GM19455 (cell line): ENCODE measurements around the gene TOX2.

Source experiments
- ATAC-seq: cut with Tn5 transposase; IDR thresholded peaks from one replicate; pipeline ENCODE4 v1.9.1; 2021; ENCODE audit not compliant: unreplicated experiment

Gene TOX2

GRCh38 chr20:44052166-44052565, 137.5 kb downstream of the TOX2 start:
- no peak for ATAC-seq

DNA sequence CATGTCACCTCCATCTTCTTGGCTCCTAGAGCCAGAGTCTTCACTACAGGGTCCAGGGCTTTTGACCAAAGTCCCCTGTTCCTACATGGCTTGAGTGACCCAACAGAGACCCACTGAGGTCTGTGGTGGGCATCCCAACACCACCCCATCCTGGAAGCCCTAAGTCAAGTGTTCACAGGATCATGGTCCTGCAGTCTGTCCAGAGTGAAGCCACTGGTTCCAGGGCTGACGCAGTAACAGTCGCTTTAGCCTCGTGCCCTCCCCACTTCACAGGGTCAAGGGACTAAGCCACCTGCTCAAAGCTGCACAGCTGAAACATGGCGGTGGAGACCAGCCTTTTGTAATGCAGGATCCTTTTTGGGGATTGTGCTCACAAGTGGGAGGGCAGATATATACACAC, 138.4 kb downstream of the TOX2 start:
- no peak for ATAC-seq

DNA sequence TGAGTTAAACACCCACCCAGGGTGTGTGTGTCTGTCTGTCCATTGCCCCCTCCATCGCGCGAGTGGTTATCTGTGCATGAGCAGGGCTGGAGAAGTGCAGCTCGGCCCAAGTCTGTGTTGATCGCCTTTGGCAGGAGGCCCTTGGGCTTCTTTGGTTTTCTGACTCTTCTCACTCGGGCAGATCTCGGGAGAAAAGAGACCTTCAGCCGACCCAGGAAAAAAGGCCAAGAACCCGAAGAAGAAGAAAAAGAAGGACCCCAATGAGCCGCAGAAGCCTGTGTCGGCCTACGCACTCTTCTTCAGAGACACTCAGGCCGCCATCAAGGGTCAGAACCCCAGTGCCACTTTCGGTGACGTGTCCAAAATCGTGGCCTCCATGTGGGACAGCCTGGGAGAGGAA, 139.5 kb downstream of the TOX2 start:
- ATAC-seq: no peak

GRCh38 chr20:44054849-44055248, 140.2 kb downstream of the TOX2 start:
- ATAC-seq: no peak

GRCh38 chr20:44056010-44056698, 141.5 kb downstream of the TOX2 start:
- no peak for ATAC-seq

- no peak for ATAC-seq
These were observed 143.3 kb downstream of the TOX2 start for GRCh38 chr20:44057698-44058675.

DNA sequence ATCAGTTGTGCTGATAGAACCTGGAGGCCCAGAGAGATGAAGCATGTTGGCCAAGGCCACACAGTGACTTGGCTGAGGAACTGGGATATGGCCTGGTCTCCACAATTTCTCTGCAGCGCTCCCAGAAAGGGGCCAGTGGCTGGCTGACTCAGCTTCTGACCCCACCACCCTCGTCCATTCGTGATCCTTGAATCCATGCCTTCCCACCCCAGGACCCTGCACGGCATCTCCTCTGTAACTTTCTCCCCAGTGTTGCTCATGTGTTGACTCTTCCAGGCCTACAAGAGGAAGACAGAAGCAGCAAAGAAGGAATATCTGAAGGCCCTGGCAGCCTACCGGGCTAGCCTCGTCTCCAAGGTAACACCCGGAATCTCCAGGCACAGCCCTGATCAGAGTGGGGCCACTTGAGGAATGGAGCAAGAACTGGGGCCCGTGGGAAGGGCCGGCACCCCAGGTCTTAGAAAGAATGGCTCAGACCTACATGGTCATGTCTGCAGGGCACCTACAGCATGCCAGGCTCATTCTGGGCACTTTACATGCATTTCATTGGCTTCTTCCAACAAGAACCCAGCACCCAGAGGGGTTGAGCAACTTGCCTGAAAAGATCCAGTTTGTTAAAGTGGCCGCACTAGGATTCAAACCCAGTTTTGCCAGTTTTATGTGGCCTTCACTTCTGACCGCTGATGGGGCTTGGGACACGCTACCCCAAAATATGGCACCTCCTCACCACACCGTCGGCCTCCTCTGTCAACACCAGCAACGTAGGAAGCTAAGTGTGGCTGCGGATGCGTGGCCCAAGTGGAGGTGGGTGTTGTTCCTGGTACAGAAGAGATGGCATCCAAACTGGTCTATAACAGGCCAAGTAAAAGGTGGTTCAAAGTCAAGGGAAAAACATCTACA, 150.1 kb downstream of the TOX2 start:
- ATAC-seq: no peak

- no peak for ATAC-seq
These were observed 151.0 kb downstream of the TOX2 start for GRCh38 chr20:44065401-44066340.

GRCh38 chr20:44066645-44067606, 152.3 kb downstream of the TOX2 start:
- ATAC-seq: no peak

GRCh38 chr20:44067650-44068081, 153.0 kb downstream of the TOX2 start:
- no peak for ATAC-seq

DNA sequence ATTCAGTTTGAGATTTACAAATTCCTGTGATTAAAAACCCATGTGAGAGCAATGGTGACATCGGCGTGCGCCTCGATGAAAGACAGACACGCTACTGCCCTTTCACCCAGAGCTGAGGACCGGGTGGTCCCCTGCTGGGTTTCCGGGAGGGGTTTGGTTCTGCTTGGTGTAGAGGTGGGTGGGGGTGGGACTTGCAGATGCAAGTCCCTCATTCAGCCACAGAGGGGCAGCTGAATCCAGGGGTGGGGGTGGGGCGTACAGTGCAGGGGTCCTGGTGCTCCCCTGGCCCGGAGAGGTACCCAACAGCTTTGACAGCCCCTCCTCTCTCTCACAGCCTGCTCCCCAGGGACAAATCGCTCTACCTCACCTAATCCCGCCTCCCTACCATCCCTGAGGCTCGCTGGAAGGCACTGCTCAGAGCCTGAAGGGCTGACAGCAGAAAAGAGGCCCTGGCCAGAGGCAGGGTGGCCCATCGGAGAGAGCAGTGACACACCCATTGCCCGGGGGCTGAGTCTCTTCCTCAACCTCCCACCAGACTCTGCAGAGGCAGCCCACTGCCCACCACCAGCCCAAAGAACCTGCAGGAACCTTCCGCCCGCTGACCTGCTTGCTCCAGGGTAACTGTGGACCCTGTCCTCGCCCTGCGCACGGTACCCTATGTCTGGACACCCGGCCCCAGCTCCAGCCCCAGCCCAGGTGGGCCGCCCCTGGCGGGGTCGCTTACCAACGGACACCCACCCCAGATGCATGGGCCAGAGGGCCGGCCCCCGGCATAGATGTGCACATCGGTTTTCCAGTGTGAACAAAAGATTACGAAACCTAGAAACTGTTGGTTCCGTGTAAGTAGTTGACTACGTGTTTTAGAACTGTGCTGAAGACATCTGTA, 153.9 kb downstream of the TOX2 start:
- ATAC-seq: no peak

- no peak for ATAC-seq
These were observed 154.8 kb downstream of the TOX2 start for GRCh38 chr20:44069203-44070011.

- ATAC-seq: no peak
These were observed 155.7 kb downstream of the TOX2 start for GRCh38 chr20:44070139-44070900.

- ATAC-seq: no peak
These were observed 156.4 kb downstream of the TOX2 start for GRCh38 chr20:44071057-44071456.

GRCh38 chr20:44071526-44072111, 157.0 kb downstream of the TOX2 start:
- ATAC-seq: no peak

DNA sequence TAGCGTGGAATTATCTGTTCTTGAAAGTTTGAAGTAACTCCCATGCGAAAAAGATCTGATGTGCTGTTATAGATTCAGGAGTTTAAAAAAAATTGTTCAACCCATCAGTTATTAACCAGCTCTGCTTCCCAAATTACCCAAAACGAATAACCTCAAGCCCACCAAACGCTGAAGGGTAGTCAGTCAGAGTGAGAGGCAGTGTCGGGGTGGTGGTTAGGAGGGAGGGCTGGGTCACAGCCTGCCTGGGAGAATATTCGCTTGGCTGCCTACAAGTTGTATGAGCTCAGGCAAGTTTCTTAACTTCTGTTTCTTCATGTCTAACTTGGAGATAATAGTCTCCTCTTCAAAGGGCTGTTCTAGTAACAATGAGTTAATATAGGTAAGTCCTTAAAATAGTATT, 157.7 kb downstream of the TOX2 start:
- no peak for ATAC-seq
